Erythroblast (primary cell): ENCODE measurements around the gene SAT2.

ENCODE experiments used
- DNase-seq, 2 experiments: peaks; one replicate each; lab custom pipeline; 2025; lab: John Stamatoyannopoulos, UW
- GATA1 ChIP-seq: IDR thresholded peaks from 2 replicates; pipeline ENCODE4 v1.6.1; 2011; ENCODE audit warnings: low read depth, mild to moderate bottlenecking, control low read depth, low read length, moderate library complexity
- POLR2A ChIP-seq: IDR thresholded peaks from 2 replicates; pipeline ENCODE4 v1.6.1; 2011; ENCODE audit warnings: mild to moderate bottlenecking, low read length

SAT2 gene

DNA sequence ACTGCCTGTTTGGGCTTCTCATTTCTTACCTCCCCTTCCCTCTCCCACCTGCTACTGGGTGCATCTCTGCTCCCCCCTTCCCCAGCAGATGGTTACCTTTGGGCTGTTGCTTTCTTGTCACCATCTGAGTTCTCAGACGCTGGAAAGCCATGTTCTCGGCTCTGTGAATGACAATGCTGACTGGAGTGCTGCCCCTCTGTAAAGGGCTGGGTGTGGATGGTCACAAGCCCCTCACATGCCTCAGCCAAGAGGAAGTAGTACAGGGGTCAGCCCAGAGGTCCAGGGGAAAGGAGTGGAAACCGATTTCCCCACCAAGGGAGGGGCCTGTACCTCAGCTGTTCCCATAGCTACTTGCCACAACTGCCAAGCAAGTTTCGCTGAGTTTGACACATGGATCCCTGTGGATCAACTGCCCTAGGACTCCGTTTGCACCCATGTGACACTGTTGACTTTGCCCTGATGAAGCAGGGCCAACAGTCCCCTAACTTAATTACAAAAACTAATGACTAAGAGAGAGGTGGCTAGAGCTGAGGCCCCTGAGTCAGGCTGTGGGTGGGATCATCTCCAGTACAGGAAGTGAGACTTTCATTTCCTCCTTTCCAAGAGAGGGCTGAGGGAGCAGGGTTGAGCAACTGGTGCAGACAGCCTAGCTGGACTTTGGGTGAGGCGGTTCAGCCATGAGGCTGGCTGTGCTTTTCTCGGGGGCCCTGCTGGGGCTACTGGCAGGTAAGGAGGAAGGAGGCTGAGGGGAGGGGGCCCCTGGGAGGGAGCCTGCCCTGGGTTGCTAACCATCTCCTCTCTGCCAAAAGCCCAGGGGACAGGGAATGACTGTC is 48.4 kb downstream of the SAT2 start, which contains the start of gene CD68:
Gene CD68, plus strand, starts transcription at position 638 of the 833 bp plus-strand sequence. Its CDS starts 40 bp downstream, at position 678.
- peak; percentile 68 to 80 for DNase-seq
- TF ChIP-seq GATA1 (no peak), POLR2A (peak; percentile 75)

DNA sequence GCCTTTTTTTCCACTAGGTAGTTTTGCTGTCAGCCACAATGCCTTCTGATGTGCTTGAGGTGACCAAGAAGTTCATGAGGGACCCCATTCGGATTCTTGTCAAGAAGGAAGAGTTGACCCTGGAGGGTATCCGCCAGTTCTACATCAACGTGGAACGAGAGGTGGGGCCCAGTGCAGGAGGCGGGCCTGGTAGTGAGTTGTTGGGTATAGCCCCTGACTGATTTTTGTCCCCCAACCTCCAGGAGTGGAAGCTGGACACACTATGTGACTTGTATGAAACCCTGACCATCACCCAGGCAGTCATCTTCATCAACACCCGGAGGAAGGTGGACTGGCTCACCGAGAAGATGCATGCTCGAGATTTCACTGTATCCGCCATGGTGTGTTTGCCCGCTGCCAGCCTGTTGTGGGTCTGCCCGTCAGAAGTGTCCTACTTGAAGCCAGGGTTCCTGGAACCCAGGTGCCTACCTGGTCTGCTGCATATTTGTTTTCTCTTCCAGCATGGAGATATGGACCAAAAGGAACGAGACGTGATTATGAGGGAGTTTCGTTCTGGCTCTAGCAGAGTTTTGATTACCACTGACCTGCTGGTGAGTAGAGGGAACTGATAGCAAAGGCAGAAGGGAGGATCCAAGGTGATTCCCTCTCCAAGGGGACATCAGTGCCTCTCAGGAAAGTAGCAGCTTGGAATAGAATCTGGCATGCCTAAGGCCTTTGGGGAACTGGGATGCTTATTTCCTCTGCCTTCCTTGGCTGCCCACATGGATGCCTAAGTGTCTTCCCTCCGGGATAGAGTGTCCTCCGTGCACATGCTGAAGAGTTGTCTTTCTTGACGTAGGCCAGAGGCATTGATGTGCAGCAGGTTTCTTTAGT is 50.1 kb downstream of the SAT2 start:
- TF ChIP-seq GATA1 (no peak), POLR2A (no peak)

DNA sequence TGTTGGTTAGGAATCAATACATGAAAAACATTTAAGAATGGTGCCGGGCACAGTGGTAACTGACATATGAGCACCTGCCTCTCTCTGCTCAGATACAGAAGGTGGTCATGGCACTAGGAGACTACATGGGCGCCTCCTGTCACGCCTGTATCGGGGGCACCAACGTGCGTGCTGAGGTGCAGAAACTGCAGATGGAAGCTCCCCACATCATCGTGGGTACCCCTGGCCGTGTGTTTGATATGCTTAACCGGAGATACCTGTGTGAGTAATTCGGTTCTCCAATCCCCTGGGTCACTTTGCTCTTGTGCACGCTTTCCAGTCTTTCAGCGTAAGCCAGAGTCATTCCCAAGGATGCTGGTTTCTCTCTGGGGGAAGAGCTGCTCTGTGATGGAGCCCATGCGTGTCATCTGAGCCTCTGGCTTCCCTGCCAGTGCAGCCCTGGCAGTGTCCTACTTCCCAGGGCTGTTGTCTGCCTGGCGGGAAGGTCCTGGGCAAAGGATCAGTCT is 51.1 kb downstream of the SAT2 start:
- no peak for DNase-seq
- TF ChIP-seq GATA1 (no peak), POLR2A (peak; percentile 21)

More for the DNA sequence above, 50.1 kb downstream of the SAT2 start:
- DNase-seq: no peak
